ENCODE data around the gene FBXO21.

DNA sequence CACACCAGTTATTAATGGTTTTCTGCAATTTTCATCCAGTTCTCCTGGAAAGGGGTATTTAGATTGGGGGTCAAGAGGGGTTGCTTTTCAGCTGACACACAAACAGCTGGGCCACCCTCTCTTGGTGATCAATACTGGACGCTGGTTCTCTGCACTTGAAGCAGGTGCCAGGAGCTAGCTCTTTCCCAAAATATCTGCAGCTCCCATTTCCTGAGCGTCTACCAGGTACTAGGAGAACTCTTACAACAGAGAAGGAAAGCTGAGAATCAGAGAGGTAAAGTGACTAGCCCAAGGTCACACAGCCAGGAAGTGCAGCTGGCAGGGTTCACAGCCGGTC, 92.3 kb downstream of the FBXO21 start:
- TF ChIP-seq POLR2A (IDR thresholded peaks at IDR 0.05; ENCODE audit: low read depth, low read length) (no peak), NFE2L2 (IDR thresholded peaks at IDR 0.05; ENCODE audit: low read depth, low read length) (no peak), RFX5 (IDR thresholded peaks at IDR 0.05; ENCODE audit: low read depth, low read length) (no peak), MXI1 (IDR thresholded peaks at IDR 0.05; ENCODE audit: borderline replicate concordance, low read depth, low read length) (no peak)
- TF ChIP-seq, protein P1, sequence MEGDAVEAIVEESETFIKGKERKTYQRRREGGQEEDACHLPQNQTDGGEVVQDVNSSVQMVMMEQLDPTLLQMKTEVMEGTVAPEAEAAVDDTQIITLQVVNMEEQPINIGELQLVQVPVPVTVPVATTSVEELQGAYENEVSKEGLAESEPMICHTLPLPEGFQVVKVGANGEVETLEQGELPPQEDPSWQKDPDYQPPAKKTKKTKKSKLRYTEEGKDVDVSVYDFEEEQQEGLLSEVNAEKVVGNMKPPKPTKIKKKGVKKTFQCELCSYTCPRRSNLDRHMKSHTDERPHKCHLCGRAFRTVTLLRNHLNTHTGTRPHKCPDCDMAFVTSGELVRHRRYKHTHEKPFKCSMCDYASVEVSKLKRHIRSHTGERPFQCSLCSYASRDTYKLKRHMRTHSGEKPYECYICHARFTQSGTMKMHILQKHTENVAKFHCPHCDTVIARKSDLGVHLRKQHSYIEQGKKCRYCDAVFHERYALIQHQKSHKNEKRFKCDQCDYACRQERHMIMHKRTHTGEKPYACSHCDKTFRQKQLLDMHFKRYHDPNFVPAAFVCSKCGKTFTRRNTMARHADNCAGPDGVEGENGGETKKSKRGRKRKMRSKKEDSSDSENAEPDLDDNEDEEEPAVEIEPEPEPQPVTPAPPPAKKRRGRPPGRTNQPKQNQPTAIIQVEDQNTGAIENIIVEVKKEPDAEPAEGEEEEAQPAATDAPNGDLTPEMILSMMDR (conservative IDR thresholded peaks at IDR 0.05; ENCODE audit: low read depth, low read length): no peak
